Inflammatory macrophage (primary cell): ENCODE results near the gene SAG.

Experiments
- DNase-seq, 2 donors: peaks; one replicate each; pipeline ENCODE4 v3.0.0-alpha.2; 2020 to 2022

Gene SAG

DNA sequence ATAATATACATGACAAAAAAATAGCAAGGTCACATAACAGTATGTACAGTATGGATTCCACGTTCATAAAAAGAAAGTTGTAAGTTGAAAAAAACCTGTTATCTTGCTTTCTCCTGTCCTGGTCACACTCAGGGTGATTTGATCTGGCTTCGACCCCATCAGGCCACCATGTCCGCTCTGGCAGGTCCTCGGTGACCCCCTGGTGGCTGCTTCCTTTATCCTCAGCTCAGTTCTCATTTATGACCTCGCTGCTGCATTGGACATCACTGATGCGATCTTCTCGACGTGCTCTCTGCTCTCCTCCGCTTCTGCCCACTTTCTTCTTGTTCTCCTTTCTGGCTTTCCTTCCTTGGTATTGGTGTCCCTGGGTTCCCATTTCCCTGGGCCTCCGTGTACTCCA lies 76.4 kb downstream of the SAG start:
- DNase-seq: peak; percentile 23 to 39

DNA sequence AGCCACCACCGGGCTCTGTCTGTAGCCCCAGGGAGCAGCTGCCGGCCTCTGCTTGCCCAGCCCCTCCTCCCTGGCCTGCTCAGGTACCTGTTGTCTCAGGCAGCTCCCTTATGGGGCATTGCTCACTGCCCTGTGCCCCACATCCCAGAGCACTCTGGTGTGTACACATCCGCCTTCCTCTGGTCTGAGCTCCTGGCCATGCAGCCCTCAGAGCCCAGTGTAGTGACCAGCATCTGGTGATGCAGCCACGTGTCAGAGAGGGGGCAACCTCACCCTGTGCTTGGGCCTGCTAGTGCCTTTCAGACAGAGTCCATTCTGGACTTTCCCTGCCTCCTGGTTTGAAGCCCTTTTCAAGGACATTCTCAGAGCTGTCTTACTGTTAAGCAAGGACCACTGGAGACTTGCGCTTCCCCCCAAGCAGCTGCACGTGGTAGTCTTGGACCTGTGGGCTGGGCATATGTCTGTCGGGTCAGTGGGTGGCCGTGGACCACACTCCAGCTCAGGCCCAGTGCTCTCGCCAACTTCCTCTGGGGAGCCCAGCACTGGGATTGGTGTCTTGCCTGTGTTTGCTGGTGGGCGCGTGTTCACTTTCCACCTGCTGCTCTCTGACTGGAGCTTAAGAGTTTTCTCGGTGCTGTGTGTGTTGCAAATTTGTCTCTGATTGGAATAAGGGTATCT lies 77.3 kb downstream of the SAG start:
- DNase-seq: peak; percentile 10 to 13

DNA sequence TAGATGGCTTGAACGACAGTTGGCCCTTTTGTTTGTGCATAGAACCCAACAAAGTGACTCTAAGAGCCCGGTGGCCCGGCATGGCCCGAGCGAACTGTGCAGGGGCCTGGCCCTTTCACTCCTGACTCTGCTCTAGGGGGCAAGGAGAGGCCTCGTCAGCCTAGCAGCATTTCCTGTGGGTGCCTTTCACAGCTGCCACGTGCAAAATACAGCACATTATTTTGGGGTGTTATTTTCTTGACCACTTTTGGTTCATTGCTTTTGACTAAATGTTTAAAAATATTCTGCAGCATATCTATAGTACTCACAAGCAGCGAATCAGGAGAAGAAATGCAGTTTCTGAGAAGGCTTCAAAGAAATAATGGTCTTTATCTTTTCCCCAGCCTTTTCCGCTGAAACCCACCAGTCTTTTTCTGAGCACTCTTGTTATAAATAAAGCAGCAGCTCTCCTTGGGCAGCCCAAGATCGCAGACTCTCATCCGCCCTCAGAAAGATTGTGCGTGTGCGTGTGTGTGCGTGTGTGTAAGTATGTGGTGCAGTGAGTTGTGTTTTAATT lies 78.0 kb downstream of the SAG start:
- no peak for DNase-seq

DNA sequence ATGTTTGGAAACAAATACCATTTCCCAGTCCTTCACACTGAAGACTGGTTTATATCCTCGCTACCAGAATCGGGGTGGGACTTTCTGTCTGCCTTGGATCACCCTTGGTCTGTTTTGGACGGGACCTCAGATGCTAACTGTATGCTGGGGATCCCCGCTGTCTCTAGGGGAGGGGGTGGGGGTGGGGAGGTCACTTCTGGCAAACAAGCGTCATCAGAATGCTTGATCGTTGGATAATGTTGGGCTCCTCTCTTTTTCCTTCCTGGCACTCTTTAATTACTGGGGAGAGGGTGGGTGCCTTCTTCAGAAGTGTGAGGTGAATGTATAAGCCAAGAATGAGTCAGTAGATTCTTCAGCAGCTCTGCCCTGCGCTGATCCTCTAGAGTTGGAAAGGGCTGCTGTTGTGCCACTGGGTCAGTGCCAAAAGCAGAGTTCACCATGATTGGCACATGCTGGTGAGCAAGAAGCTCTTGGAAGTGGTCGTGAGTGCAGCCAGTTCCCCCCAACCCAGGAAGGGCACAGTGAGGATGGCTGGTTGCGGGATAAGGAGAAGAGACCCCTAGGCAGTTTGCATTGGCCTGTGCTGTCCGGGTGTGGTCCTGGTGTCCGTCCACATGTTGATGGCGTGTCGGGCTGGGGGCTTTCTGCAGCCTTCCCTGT lies 78.9 kb downstream of the SAG start:
- DNase-seq: no peak

DNA sequence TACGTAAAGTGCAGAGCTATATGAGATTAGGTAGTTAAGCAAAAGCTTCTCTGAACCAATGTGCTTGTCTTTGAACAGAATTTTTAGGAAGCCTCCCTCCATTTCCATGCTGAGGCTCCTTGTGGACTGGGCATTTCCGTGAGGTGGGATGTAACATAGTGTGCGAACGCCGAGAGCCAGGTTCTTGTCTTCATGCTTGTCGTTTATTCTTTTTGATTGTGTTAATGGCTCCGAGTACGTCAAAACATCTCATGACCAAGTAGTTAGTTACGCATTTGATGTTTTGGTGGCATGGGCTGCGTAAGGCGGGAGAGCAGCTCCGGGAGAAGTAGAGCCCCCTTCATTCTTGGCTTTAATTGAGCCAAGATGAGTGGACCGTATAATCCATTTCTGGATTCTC lies 79.6 kb downstream of the SAG start:
- no peak for DNase-seq

DNA sequence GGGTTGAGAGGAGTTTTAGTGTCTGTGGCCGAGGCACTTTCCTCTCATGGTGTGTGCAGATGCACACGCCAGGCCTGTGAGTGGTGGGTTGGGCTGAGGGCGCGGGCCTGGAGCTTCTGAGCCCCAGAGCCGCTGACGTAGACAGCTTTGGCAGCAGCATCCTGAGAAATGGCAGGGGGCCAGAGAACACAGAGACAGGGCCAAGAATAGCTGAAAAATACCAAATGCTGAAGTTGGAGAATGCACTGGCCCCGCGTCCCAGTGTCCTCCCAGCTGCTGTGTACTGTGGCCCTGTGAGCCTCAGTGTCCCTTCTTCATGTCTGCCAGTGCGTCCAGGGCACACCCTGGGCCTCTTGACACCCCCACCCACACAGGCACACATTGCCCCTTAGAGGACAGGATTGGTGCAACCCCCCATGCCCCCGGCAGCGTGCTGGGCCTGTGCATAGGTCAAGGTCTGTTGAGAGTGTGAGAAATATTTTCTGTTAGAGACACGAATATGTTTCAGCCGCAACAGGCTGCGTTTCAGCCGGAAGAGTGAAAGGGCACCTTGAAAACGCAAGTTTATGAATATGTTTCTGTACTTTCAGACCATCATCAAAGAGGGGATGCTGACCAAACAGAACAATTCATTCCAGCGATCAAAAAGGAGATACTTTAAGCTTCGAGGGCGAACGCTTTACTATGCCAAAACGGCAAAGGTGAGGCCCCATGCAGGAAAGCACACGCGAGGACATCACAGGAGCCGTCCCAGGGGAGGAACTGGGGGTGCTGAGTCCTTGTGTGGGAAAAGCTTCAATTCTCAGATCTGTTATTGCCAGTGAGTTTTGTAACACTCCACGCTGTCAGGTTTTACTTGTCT lies 80.3 kb downstream of the SAG start:
- no peak for DNase-seq

DNA sequence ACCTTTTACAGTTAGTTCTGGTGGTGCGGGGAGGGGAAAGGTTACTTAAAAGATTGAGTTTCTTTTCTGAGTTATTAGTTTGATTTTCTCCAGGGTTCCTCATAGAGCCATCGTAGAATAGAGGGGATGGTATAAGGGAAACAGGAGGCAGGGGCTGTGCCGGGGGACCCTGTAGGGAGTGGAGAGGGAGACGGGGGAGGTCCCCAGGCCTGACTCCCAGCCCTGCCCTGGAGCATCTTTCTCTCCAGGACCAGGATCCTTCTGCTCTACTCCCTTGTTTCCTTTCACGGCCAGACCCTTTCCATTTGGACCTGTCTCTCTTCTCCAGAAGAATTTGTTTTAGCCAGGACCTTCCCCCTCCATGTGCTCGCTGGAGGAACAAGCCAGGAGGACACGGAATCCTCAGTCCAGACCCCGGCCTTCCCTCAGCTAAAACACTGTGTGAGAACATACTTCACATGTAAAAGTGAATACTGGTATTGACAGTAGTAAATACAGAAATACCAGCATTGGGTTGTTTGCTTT lies 82.0 kb downstream of the SAG start:
- DNase-seq: no peak

DNA sequence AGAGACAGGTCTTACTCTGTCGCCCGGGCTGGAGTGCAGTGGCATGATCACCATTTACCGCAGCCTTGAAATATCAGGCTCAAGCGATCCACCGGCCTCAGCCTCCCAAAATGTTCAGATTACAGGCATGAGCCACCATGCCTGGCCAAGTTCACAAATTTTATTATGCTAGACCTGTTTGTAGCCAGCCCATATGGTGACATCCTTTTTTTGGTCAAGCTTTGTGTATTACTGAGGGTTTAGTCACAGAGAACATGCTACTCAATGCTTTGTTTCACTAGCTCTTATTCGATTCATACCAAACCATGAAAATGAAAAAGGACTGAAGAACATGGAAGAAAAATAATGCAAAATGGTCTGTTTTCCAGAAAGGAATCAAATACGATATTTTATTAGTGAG lies 88.1 kb downstream of the SAG start:
- DNase-seq: no peak
